ENCODE measurements around the gene CDA. TPM values are rescaled to one million over a fixed set of nuclear protein-coding genes. Genes with fewer than 3 reads are reported as not detected.

The CDA gene
- total and polyA plus RNA-seq, 2 donors (not counting 3 experiments of a cell fraction or from before 2014, with no cell fraction given), result 0.35 to 1.9 TPM

DNA sequence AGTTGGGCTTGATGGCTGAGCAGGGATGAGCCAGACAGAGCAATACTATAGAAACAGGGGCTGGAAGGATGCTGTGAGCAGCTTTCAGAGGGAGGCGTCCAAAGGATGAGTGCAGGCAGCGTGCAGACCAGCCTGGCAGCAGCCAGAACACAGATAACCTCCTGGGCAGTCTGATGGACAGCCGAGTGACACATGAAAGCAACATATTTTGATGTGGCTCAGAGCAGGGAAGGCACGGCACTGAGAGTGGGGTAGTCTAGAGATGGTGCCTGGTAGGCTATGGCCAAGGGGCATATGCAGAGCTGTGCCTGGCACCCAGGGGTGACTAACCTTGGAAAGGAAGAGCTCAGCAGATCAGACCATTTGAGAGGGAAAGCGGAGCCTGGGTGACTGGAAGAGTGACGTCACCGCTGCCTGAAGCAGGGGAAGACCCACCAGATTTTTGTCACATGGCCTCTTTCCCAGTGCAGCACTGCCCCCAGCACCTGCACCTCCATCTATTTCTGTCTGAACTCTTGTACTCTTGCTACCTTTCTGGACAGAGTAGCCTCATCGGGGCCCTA, 48.0 kb downstream of the CDA start:
- H3K4me2 ChIP-seq (ENCODE audit: insufficient read depth, low read length), result no peak overlapping the region
- H3K27me3 ChIP-seq (ENCODE audit: control insufficient read depth in 2 of 2, insufficient read depth in 2 of 2, low read length in 2 of 2), result no peaks in the 10 kb centered on the region
- H3K36me3 ChIP-seq (ENCODE audit: control insufficient read depth in 2 of 2, extremely low read depth in 1 of 2, insufficient read depth in 2 of 2, low read length in 2 of 2), result peaks cover 2 to 16% of the 10 kb centered on the region in 2 experiments
- peaks cover 10% of the 10 kb centered on the region for H3K4me1 ChIP-seq (ENCODE audit: control insufficient read depth, extremely low read depth, insufficient read depth, low read length)
- ChIA-PET POLR2A (no interaction called here), CTCF (interaction anchor here (7.7 kb wide), 1 partner anchor 62 kb away, joined by 173 read pairs; no protein-coding TSS in a partner anchor)
- intact Hi-C loops (cut with micrococcal nuclease) (no loop called here), dilution Hi-C loops (cut with MboI; ENCODE audit: extremely low pct_ligation_motif_present, low sequenced_read_pairs) (no loop called here)
- no peaks in the 10 kb centered on the region for H3K9me3 ChIP-seq (replicated peaks; ENCODE audit: control insufficient read depth, insufficient read depth, low read length)
- H3K4me3 ChIP-seq (replicated peaks in 1 of 3; ENCODE audit: insufficient read depth in 1 of 3, low read depth in 1 of 3, low read length in 3 of 3), result no peak overlapping the region
- BruUV-seq (replicated peaks), result no TSS peak
- no peaks in the 10 kb centered on the region for H3K9me1 ChIP-seq (replicated peaks; ENCODE audit: control insufficient read depth, extremely low read depth, insufficient read depth, low read length)
- H2AFZ ChIP-seq (ENCODE audit: low read depth, low read length), result no peak overlapping the region
- no peak overlapping the region for H3K9ac ChIP-seq (replicated peaks; ENCODE audit: extremely low read depth, insufficient read depth, low read length)
- no peak for TF ChIP-seq FOS (IDR thresholded peaks at IDR 0.05; ENCODE audit: borderline replicate concordance, insufficient read depth, low read length)
- no peak for DNase-seq (ENCODE audit: low read depth, low spot score)
- no peak for FAIRE-seq
- H4K20me1 ChIP-seq (replicated peaks; ENCODE audit: control insufficient read depth, extremely low read depth, insufficient read depth, low read length), result no peaks in the 10 kb centered on the region
- H3K79me2 ChIP-seq (ENCODE audit: control insufficient read depth, insufficient read depth, low read length), result no peaks in the 10 kb centered on the region
- H3K27ac ChIP-seq (ENCODE audit: insufficient read depth, low read depth, low read length), result no peak overlapping the region

DNA sequence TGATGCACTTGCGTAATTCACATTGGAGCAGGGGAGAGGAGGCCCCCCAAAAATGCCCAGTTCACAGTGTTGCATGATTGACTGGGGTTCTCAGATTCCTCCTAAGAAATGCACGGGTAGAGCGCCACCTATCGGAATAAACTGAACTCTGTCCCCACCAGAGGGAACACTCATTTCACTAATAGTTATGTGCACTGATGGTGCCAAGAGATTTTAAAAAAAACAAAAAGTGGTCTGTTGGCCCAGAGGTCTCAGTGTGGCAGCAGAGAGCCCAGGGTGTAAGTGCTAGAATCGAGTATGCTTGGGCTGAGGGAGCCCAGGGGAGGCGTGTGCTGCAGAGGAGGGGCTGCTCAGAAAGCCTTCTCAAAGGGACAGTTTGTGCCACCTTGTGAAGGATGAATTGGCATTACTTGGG, 51.3 kb downstream of the CDA start:
- BruUV-seq (replicated peaks), result no TSS peak
- FAIRE-seq, result peak; percentile 78

More for the DNA sequence above, 51.3 kb downstream of the CDA start:
- TF ChIP-seq, protein P1, sequence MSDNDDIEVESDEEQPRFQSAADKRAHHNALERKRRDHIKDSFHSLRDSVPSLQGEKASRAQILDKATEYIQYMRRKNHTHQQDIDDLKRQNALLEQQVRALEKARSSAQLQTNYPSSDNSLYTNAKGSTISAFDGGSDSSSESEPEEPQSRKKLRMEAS (IDR thresholded peaks at IDR 0.05; ENCODE audit: insufficient read depth, insufficient read length), result no peak
- TF ChIP-seq, protein P2, sequence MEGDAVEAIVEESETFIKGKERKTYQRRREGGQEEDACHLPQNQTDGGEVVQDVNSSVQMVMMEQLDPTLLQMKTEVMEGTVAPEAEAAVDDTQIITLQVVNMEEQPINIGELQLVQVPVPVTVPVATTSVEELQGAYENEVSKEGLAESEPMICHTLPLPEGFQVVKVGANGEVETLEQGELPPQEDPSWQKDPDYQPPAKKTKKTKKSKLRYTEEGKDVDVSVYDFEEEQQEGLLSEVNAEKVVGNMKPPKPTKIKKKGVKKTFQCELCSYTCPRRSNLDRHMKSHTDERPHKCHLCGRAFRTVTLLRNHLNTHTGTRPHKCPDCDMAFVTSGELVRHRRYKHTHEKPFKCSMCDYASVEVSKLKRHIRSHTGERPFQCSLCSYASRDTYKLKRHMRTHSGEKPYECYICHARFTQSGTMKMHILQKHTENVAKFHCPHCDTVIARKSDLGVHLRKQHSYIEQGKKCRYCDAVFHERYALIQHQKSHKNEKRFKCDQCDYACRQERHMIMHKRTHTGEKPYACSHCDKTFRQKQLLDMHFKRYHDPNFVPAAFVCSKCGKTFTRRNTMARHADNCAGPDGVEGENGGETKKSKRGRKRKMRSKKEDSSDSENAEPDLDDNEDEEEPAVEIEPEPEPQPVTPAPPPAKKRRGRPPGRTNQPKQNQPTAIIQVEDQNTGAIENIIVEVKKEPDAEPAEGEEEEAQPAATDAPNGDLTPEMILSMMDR (IDR thresholded peaks at IDR 0.05; ENCODE audit: extremely low read depth in 1 of 2, insufficient read depth in 1 of 2, low read depth in 1 of 2, low read length in 2 of 2), result peak; percentile 67 to 84
- Histone ChIP-seq H2AFZ (ENCODE audit: low read depth, low read length) (no peak overlapping the region), H3K36me3 (ENCODE audit: control insufficient read depth in 2 of 2, extremely low read depth in 1 of 2, insufficient read depth in 2 of 2, low read length in 2 of 2) (peaks cover 2 to 25% of the 10 kb centered on the region in 2 experiments), H3K79me2 (ENCODE audit: control insufficient read depth, insufficient read depth, low read length) (no peaks in the 10 kb centered on the region), H3K27ac (ENCODE audit: insufficient read depth, low read depth, low read length) (no peak overlapping the region), H4K20me1 (replicated peaks; ENCODE audit: control insufficient read depth, extremely low read depth, insufficient read depth, low read length) (no peaks in the 10 kb centered on the region), H3K27me3 (ENCODE audit: control insufficient read depth in 2 of 2, insufficient read depth in 2 of 2, low read length in 2 of 2) (no peaks in the 10 kb centered on the region), H3K9me3 (replicated peaks; ENCODE audit: control insufficient read depth, insufficient read depth, low read length) (no peaks in the 10 kb centered on the region), H3K4me3 (replicated peaks in 1 of 3; ENCODE audit: insufficient read depth in 1 of 3, low read depth in 1 of 3, low read length in 3 of 3) (no peak overlapping the region), H3K9ac (replicated peaks; ENCODE audit: extremely low read depth, insufficient read depth, low read length) (no peak overlapping the region), H3K4me1 (ENCODE audit: control insufficient read depth, extremely low read depth, insufficient read depth, low read length) (no peaks in the 10 kb centered on the region), H3K9me1 (replicated peaks; ENCODE audit: control insufficient read depth, extremely low read depth, insufficient read depth, low read length) (no peaks in the 10 kb centered on the region), H3K4me2 (ENCODE audit: insufficient read depth, low read length) (no peak overlapping the region)
- intact Hi-C loops (cut with micrococcal nuclease), result loop anchor here (1.0 kb wide), 2 partner anchors 65 to 118 kb away; no protein-coding TSS in a partner anchor
- dilution Hi-C loops (cut with MboI; ENCODE audit: extremely low pct_ligation_motif_present, low sequenced_read_pairs), result no loop called here
- ChIA-PET POLR2A (no interaction called here), CTCF (interaction anchor here (0.6 to 2.5 kb wide), 4 partner anchors 10 to 117 kb away, joined by 5 to 39 read pairs (median 7); no protein-coding TSS in a partner anchor)
- peak; percentile 58 for DNase-seq (ENCODE audit: low read depth, low spot score)
